Fibroblast of peridontal ligament (primary cell): Measurements from ENCODE around the gene INKA2.

Source experiments
- DNase-seq: peaks from one replicate; pipeline ENCODE4 v3.0.0-alpha.2; 2010; ENCODE audit errors: extremely low read depth

INKA2 gene

GRCh38 chr1:111739194-111739924, at the start of gene INKA2:
Gene INKA2 (minus strand): TSS chr1:111739395. CDS start chr1:111739242, 153 bp downstream.
- peak; percentile 81 for DNase-seq

GRCh38 chr1:111786669-111787207, 47.5 kb upstream of the INKA2 start:
- no peak for DNase-seq

DNA sequence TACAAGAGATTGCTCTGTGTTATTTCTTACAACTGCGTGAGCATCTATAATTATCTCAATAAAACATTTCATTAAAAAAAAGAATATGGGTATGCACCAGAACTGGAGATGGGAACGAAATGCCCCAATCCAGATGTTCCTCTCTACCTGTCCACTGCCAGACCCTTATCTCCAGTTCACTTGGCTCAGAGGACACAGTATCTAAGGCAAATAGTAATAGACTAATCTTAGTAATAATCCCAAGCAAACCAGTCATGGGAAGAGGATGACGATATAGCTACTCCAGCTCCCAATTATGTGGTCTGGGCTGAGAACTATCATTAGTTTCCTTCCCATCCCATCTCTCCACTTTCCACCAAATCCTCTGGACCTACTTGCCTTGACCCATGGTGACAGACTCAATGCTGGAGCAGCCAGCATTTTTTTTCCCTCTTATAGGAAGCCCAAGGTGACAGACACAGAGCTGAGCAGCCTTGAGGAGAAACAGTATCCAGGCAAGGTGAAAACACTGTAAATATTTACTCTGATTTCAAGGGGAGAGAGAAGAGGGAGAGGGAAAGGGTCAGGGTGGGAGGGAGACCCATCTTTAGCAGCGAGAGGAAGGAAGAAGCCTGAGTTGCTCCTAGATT, 45.2 kb upstream of the INKA2 start:
- DNase-seq, result no peak

DNA sequence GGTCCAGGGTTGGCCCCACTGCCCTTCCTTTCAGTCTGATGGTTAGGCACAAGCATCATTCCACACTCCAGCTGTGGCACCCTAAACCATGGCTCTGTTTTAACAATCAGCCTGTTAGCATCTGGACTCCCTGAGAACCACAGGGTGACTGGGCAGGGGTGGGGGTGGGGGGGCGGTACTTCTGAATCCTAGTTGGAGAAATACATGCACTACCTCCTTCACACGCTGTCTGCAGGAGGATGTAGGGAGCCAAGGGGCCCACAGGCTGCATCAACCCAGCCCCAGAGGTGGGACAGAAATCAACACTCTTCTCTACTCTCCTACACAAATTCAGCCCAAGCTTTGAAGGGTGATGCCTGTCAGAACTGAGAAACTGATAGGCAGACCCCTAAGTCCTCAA, 40.4 kb upstream of the INKA2 start:
- no peak for DNase-seq

GRCh38 chr1:111778541-111779051, 39.4 kb upstream of the INKA2 start:
- peak; percentile 77 for DNase-seq

DNA sequence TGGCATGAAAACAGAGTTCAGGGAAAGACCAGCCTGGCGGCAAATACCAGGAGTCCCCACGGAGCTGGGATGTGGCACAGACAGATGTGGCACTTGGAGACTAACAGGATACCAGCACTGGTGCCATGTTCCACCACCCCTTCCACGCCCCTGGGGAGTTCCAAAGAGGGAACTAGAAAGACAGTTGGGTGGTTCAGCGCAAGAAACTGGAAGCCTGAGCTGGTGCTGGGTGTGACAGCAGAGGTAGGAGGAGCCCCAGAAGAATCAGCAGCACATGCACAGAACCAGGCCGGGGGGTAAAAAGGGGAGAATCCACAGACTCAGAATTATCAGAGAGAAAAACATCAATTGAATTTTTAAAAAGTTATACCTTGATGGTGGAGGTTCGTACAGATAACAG, 38.9 kb upstream of the INKA2 start:
- DNase-seq, result no peak

- DNase-seq, result no peak
Observed at GRCh38 chr1:111777301-111777700, 38.1 kb upstream of the INKA2 start.

DNA sequence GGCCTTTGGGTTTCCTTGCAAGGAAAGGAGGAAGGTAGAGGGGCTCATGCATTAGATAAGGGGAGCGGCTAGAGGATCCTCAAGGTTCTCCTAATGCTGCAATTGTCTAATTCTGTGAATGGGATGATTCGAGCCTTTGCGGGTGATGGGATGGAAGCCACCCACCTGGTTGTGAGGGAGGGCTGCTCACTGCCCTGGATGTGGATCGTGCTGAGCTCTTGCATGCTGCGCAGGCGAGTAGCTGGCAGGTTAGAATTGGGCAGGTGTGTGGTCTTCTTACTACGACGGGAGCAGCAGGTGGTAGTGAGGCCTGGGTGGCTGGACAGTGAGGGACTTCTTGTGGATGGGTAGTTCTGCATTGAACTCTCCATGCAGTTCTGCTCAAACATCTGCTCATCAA, 37.7 kb upstream of the INKA2 start:
- no peak for DNase-seq

DNA sequence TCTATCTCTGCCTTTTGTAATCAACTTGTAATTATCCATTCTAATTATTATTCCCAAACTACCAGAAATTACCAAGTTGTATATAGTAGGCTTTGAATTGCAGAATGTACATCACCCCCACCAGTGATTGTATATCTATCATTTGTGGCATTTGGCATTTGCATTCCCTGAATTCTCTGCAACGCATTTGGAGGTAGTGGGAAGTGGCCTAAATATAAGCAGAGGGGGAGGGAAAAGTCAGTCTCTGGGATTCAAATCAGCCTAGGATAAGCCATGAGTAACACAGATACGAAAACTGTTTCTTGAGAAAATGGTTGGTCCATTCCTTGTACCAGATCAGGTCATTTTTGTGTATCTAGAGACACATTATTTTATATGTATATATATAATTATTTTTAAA, 37.2 kb upstream of the INKA2 start:
- DNase-seq, result peak; percentile 46

GRCh38 chr1:111775966-111776365, 36.8 kb upstream of the INKA2 start:
- no peak for DNase-seq

DNA sequence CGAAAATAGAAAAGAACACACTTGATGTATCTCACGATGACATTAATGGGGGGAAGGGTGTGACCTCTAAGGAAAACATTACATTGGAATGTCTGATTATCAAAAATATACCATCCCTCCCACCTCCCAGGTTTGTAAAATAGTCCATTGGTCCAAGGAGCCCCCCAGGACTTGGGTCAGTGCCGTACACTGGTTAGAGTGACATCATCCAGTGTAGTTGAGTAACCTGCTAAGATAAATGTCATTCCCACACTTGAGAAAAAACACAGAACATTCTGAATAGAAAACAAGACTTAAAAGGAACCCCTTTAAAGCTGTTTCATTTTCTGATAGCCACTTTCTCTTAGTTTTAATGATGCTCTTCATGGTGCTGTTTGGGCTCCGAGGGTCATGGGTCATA, 31.7 kb upstream of the INKA2 start:
- DNase-seq, result no peak

DNA sequence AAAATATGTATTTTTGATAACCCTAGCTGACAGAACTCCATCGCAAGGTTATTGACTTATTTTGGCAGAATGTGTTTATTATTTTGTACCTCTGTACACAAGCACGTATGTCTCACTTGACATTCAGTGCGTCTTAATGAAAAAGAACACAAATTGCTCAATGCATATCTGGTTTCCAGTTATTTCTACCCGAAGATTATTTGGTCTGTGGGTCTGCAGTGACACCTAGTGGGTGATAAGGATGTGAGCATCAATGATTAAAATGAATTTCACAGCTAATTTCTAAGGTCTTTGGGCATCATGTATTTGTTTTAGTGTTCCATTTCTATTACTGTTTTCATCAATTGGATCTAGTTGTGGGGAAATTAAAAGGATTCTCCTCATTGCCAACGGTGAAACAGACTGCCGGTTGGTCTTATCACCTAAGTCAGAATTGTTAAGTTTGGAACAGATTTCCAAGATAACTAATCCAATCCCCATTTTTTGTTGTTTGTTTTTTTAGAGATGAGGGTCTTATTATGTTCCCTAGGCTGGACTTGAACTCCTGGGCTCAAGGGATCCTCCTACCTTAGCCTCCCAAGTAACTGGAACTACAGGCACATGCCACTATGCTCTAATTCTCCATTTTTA, 30.4 kb upstream of the INKA2 start:
- DNase-seq, result peak; percentile 88

- no peak for DNase-seq
Observed at GRCh38 chr1:111768625-111769024, 29.4 kb upstream of the INKA2 start.

- DNase-seq, result no peak
Observed at GRCh38 chr1:111768023-111768422, 28.8 kb upstream of the INKA2 start.

DNA sequence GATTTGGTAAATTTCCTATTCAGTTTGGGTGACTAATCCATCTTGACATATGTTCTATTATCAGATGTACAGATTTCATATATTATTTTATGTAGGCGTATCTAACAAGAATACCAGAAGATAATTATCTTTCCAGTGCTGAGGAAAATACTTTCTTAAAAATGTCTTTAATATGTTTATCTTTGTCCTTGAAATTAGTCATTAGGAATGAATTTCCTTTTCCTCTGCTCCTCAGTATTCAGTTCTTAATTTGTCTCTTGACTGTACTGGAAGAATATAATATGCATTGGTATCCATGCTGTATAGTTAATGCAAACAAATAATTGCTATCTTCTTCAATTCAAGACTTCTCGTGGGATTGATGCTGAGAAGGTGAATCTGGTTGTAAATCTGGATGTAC, 23.1 kb upstream of the INKA2 start:
- DNase-seq, result no peak

DNA sequence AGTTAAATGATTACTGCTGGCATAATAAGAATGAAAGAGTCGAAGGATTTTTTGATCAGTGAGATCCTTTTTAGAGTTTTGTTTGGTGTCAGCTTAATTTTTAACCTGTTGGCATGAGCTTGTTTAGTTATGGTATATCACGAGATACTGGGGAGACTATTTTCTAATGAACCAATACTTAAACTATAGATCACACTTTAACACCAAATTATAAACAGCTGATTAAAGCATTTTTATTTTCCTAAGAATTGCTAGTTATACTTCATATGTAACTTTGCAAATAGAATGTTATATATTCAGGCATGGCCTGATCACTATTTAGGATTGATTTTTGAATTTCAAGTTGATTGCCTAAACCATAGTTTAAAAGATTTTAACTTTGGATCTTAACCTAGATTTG, 22.5 kb upstream of the INKA2 start:
- no peak for DNase-seq

GRCh38 chr1:111758373-111758772, 19.2 kb upstream of the INKA2 start:
- no peak for DNase-seq

DNA sequence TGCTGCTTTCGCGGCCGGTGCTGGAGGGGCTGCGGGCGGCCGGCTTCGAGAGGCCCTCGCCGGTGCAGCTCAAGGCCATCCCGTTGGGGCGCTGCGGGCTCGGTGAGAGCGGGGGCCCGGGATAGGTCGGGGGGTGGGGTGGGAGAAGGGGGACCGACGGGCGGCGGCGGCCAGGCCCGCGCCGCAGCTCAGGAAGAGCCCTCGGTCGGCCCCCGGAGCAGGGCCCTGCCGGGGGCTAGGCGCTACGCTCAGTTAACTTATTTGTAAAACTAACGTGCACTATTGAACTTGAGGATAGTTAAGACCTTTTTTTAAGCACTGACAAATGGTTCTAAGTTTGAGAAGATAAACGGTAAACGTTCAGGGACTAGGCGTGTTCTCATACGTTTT, 16.9 kb upstream of the INKA2 start:
- DNase-seq, result no peak

DNA sequence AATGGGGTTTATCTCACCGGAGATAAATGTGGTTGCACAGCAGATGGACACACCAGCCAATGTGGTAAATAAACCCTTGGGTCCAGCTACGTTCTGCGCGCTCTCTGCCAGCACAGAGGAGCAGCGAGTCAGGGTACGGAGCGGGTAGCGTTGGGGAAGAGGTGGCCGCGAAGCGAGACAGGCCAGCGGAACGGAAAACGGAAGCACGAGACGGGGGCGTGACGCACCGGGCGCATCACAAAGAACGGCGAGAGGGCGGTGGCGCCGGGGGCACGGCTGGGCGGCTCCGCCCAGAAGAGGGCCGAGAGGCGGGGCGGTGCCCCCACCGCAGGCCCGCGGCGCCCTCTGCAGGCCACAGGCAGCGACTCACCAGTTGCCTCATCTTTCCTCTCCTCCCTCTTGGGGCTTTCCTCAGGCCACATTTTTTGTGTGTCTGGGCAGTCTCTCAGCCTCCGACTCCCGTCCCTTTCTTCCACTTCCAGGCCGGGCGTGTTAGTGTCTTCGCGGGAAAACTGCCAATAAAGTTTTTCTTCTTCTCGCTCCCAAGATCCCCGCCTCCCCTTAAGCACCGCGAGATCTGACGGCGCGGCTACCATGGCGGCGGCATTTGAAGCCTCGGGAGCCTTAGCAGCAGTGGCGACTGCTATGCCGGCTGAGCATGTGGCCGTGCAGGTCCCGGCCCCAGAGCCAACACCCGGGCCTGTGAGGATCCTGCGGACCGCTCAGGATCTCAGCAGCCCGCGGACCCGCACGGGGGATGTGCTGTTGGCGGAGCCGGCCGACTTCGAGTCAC, 16.3 kb upstream of the INKA2 start, which contains the start of gene DDX20:
Gene DDX20, plus strand, starts transcription at position 571 of the 793 bp plus-strand sequence. Its CDS starts 24 bp downstream, at position 595.
- DNase-seq, result peak; percentile 99

DNA sequence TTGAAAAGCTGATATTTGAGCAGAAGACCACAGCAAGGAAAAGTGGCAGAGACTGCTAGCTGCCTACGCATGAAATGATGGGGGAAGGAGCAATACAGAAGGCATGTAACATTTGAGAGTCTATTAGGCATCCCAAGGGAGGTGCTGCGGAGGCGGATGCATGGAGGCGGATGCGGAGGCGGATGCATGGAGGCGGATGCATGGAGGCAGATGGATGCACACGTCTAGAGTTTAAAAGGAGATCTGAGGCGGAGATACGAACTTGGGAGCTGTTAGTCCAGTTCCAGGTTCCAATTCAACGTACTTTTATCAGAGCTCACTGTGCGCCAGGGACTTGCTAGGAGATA, 15.8 kb upstream of the INKA2 start:
- peak; percentile 80 for DNase-seq

DNA sequence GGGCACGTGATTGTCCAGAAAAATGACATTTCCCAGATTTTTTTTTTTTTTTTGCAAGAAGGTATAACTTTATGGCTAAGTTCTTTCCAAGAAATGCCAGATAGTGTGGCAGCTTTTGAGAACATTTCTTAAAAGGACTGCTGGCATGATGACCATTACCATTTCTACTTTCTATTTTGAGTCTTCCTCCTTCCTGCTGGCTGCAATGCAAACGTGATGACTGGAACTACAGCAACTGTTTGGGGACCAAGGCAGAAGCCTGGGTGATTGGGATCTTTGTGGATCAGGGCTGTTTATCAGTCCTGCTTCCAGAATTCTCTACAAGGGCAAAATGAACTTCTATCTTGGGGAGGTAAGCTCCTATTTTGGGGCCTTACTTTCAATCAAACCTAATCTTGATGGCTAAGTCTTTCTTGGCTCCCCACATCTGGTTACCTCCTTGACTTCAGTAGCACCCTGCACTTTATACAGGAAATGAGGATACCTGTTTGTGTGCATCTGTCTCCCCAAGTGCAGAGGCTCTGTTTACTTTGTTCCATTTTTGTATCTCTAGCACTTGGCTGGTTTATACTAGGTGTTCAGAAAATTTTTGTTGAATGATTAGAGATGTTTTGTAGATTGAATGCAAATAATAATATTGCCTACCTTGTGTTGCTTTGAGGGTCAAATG, 12.8 kb upstream of the INKA2 start:
- DNase-seq, result no peak
